Upper lobe of left lung (tissue), 6 donors: ENCODE results near the gene PPP1R10. TPM values are rescaled to one million over a fixed set of nuclear protein-coding genes. Genes with fewer than 3 reads are reported as not detected.
"Not testable (repeated sequence)": the region's sequence is repeated elsewhere in the genome, so short reads cannot be mapped to it uniquely, and the experiment has no call there.

Experiments
- ATAC-seq, 2 donors: fragments of 200-7000 bp; cut with Tn5 transposase; one replicate each; pipeline ENCODE4 v1.9.1; 2022; ENCODE audit warnings: mild to moderate bottlenecking in 2 of 2, moderate library complexity in 2 of 2; ENCODE audit not compliant: low FRiP score in 2 of 2
- DNase-seq, 2 donors: peaks; one replicate each; pipeline ENCODE4 v3.0.0-alpha.2; 2019 to 2020
- H3K27ac ChIP-seq, 4 donors: fragments of 200-600 bp; sonication (generic); one replicate each; pipeline ENCODE4 v1.5.1; 2016 to 2019
- H3K27me3 ChIP-seq, 4 donors: fragments of 200-600 bp; sonication (generic); one replicate each; pipeline ENCODE4 v1.5.1; 2017 to 2019
- H3K36me3 ChIP-seq, 4 donors: fragments of 200-600 bp; sonication (generic); one replicate each; pipeline ENCODE4 v1.5.1; 2016 to 2019
- H3K4me1 ChIP-seq, 4 donors: fragments of 200-600 bp; sonication (generic); one replicate each; pipeline ENCODE4 v1.5.1; 2018 to 2019
- H3K4me3 ChIP-seq, 4 donors: fragments of 200-600 bp; sonication (generic); one replicate each; pipeline ENCODE4 v1.5.1; 2017 to 2019; ENCODE audit warnings: mild to moderate bottlenecking in 2 of 4, moderate library complexity in 1 of 4
- H3K9me3 ChIP-seq, 4 donors: fragments of 200-600 bp; sonication (generic); one replicate each; pipeline ENCODE4 v1.5.1; 2018 to 2019
- EP300 ChIP-seq, 4 donors: sonication (generic); formaldehyde crosslinking; IDR thresholded peaks; one replicate each; pipeline ENCODE4 v1.5.1; 2017; ENCODE audit warnings: antibody characterized with exemption in 4 of 4, control low read depth in 2 of 4
- POLR2A ChIP-seq, 4 donors: fragments of 450-650 bp; IDR thresholded peaks; one replicate each; pipeline ENCODE4 v1.5.1; 2016 to 2017; ENCODE audit warnings: antibody characterized with exemption in 4 of 4, mild to moderate bottlenecking in 2 of 4
- POLR2AphosphoS5 ChIP-seq, 2 donors: sonication (generic); formaldehyde crosslinking; IDR thresholded peaks; one replicate each; pipeline ENCODE4 v1.5.1; 2017; ENCODE audit warnings: antibody characterized with exemption in 2 of 2
- WGBS, 2 donors: methylation state at CpG; one replicate each; pipeline ENCODE4 v1.1.5; 2017 to 2018; 5-methylcytosine and 5-hydroxymethylcytosine counted together
- total RNA-seq, 6 donors: library from RNA; depleted of rRNA in 4 of 6; stranded (reverse); fragments of >200 nt in 4 of 6; gene quantifications; one replicate each; pipeline versions ENCODE4 v1.1.0 to v1.2.1, GENCODE V29; 2016 to 2021
- TF ChIP-seq, protein P1 (sequence below), 6 experiments: fragments of 450-650 bp in 4 of 6; fragments of 200-600 bp in 2 of 6; sonication (generic) in 2 of 6; IDR thresholded peaks; one replicate each; pipeline ENCODE4 v1.5.1; 2016 to 2019; ENCODE audit warnings: antibody characterized with exemption in 6 of 6
- donor health status: DM: no; HTN: no; CAD: no; lungs with moderate emphysema.
- donor health status: DM: no; HTN: yes; CAD: no; lungs with severe emphysema.

The PPP1R10 gene
- total RNA-seq, 6 donors from 2014 or later = 32.0 to 72.1 (median 50.7) TPM

- Histone ChIP-seq H3K9me3 (no peaks in the 10 kb centered on the region), H3K27me3 (no peaks in the 10 kb centered on the region), H3K27ac (no peak overlapping the region), H3K4me1 (peaks cover 0 to 6% (median 0%) of the 10 kb centered on the region in 4 donors), H3K4me3 (no peak overlapping the region), H3K36me3 (peaks cover 51 to 63% (median 61%) of the 10 kb centered on the region in 4 donors)
- no peak for TF ChIP-seq POLR2AphosphoS5 (IDR thresholded peaks at IDR 0.05)
- TF ChIP-seq POLR2A (IDR thresholded peaks at IDR 0.05) = no peak
- TF ChIP-seq, protein P1, sequence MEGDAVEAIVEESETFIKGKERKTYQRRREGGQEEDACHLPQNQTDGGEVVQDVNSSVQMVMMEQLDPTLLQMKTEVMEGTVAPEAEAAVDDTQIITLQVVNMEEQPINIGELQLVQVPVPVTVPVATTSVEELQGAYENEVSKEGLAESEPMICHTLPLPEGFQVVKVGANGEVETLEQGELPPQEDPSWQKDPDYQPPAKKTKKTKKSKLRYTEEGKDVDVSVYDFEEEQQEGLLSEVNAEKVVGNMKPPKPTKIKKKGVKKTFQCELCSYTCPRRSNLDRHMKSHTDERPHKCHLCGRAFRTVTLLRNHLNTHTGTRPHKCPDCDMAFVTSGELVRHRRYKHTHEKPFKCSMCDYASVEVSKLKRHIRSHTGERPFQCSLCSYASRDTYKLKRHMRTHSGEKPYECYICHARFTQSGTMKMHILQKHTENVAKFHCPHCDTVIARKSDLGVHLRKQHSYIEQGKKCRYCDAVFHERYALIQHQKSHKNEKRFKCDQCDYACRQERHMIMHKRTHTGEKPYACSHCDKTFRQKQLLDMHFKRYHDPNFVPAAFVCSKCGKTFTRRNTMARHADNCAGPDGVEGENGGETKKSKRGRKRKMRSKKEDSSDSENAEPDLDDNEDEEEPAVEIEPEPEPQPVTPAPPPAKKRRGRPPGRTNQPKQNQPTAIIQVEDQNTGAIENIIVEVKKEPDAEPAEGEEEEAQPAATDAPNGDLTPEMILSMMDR (IDR thresholded peaks at IDR 0.05) = no peak
- TF ChIP-seq EP300 (IDR thresholded peaks at IDR 0.05) = no peak
- ATAC-seq (no peak), DNase-seq (no peak)
- 57 to 66% methylated on average over 6 of the region's 6 CpGs for WGBS, 2 donors
These were observed 15.6 kb downstream of the PPP1R10 start for GRCh38 chr6:30601436-30601814.

DNA sequence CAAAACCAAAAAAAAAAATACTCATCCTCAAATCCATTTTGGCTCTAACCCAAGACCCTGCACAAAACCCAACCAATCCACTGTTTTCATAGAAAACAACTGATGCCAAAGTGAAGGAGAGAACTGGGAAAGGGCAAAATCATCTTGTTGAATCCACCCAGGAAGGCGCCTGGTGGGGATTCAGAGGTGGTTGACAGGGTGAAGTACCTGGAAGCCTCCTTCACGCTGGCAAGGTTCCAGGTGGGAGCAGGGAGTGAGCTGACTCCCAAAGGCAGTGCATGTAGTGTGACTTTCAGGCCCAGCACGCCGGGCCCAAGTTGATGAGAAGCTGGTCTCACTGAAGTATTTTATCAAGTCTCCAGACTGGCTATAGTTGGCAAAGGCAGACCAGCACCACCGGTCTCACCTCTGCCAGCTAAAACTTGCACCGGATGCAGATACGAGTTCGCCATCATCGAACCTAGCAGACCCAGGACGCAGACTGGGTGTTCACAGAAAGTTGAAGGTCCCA is 16.5 kb downstream of the PPP1R10 start:
- peaks cover 43 to 54% (median 52%) of the 10 kb centered on the region in 4 donors for H3K36me3 ChIP-seq
- H3K27me3 ChIP-seq = no peaks in the 10 kb centered on the region
- H3K4me1 ChIP-seq = peaks cover 0 to 6% (median 0%) of the 10 kb centered on the region in 4 donors
- peak in 1 of 4 donors; percentile 26 for TF ChIP-seq POLR2A (IDR thresholded peaks at IDR 0.05)
- TF ChIP-seq POLR2AphosphoS5 (IDR thresholded peaks at IDR 0.05) = no peak
- no peaks in the 10 kb centered on the region for H3K9me3 ChIP-seq
- H3K4me3 ChIP-seq = no peak overlapping the region
- 70 to 77% methylated on average over 9 to 10 of the region's 10 CpGs for WGBS, 2 donors
- no peak for ATAC-seq
- H3K27ac ChIP-seq = no peak overlapping the region
- no peak for DNase-seq

DNA sequence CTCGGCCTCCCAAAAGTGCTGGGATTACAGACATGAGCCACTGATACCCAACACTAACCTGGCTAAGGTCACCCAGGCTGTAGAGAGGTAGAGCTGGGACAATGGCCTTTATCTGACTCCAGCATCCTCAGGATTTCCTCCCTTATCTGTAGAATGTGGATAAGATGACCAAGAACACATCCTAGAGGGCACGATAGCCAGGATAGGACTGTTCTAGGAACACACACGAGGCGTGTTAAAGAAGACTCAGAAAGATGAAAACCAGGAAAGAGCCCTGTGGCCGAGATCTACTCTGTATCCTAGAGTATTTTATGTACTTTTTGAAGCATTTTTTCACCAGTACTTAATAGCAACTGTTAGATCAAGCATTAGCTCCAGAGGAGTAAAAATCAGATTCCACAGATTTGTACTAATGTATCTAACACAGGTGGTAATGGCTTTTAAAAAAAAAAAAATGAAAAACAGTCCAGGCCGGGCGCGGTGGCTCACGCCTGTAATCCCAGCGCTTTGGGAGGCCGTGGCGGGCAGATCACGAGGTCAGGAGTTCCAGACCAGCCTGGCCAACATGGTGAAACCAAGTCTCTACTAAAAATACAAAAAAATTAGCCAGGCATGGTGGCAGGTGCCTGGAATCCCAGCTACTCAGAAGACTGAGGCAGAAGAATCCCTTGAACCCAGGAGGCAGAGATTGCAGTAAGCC is 17.3 kb downstream of the PPP1R10 start:
- DNase-seq (peak in 1 of 2 donors; percentile 57), ATAC-seq (no peak)
- H3K9me3 ChIP-seq = no peaks in the 10 kb centered on the region
- H3K27me3 ChIP-seq = no peaks in the 10 kb centered on the region
- peaks cover 0 to 6% (median 0%) of the 10 kb centered on the region in 4 donors for H3K4me1 ChIP-seq
- no peak overlapping the region for H3K27ac ChIP-seq
- 75 to 77% methylated on average over 13 of the region's 13 CpGs for WGBS, 2 donors
- H3K36me3 ChIP-seq = peaks cover 35 to 53% (median 45%) of the 10 kb centered on the region in 4 donors
- H3K4me3 ChIP-seq = no peak overlapping the region
- TF ChIP-seq EP300 (IDR thresholded peaks at IDR 0.05) = no peak
- TF ChIP-seq POLR2A (IDR thresholded peaks at IDR 0.05) = no peak

- Histone ChIP-seq H3K36me3 (peaks cover 28 to 53% (median 44%) of the 10 kb centered on the region in 4 donors), H3K9me3 (no peaks in the 10 kb centered on the region), H3K4me1 (peaks cover 0 to 6% (median 0%) of the 10 kb centered on the region in 4 donors), H3K4me3 (no peak overlapping the region), H3K27me3 (no peaks in the 10 kb centered on the region), H3K27ac (no peak overlapping the region)
- no peak for DNase-seq
- TF ChIP-seq, protein P1 (IDR thresholded peaks at IDR 0.05) = no peak
- no peak for TF ChIP-seq POLR2A (IDR thresholded peaks at IDR 0.05)
- TF ChIP-seq EP300 (IDR thresholded peaks at IDR 0.05) = no peak
- TF ChIP-seq POLR2AphosphoS5 (IDR thresholded peaks at IDR 0.05) = no peak
- 75 to 82% methylated on average over 10 to 12 of the region's 12 CpGs for WGBS, 2 donors
- no peak for ATAC-seq
These were observed 18.0 kb downstream of the PPP1R10 start for GRCh38 chr6:30598912-30599624.

DNA sequence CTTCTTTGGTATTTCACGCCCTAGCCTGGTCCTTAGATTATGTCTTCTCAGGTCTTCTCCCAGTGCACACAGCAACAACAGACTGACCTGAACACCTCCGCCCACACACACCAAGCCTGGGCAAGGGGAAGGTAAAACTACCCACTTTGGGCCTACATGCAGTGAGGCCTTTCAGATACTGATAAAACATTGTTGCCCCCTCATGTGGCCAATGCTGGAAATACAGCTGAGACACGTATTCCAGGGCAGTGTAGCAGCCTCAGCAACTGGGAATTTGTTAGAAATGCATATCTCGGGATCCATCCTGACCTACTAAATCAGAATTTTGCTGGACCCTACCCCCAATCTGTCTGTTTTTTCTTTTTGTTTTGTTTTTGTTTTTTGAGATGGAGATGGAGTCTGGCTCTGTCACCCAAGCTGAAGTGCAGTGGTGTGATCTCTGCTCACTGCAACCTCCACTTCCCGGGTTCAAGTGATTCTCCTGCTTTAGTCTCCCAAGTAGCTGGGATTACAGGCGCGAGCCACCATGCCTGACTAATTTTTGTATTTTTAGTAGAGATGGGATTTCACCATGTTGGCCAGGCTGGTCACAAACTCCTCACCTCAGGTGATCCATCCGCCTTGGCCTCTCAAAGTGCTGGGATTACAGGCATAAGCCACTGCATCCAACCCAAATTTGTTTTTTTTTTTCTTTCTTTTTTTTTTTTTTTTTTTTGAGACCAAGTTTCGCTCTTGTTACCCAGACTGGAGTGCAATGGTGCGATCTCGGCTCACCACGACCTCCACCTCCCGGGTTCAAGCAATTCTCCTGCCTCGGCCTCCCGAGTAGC is 19.5 kb downstream of the PPP1R10 start:
- TF ChIP-seq POLR2A (IDR thresholded peaks at IDR 0.05) = peak in 1 of 4 donors; percentile 12
- TF ChIP-seq, protein P1 (IDR thresholded peaks at IDR 0.05) = peak; percentile 81 to 88 (median 86)
- H3K9me3 ChIP-seq, H3K4me1 ChIP-seq, H3K4me3 ChIP-seq, H3K27me3 ChIP-seq: not testable (repeated sequence)
- ATAC-seq = peak; percentile 91
- 68 to 78% methylated on average over 15 of the region's 15 CpGs for WGBS, 2 donors
- peak overlapping the region in 1 of 4 donors; percentile 14 for H3K27ac ChIP-seq
- peak in 1 of 2 donors; percentile 80 for DNase-seq
- peaks cover 13 to 51% (median 33%) of the 10 kb centered on the region in 4 donors for H3K36me3 ChIP-seq
